ENCODE measurements around the gene SLC2A9. TPM values are rescaled to one million over a fixed set of nuclear protein-coding genes. Genes with fewer than 3 reads are reported as not detected.

SLC2A9 gene
- total RNA-seq, 4 donors from 2014 or later, result 0.46 to 10.1 (median 3.1) TPM

GRCh38 chr4:10040049-10040892, 19.0 kb upstream of the SLC2A9 start:
- intact Hi-C loops (cut with DNase I; ENCODE audit: low total_unique reads), result no loop called here
- peak in 1 of 2 donors; percentile 4 for DNase-seq (ENCODE audit: low spot score in 2 of 2)
- TF ChIP-seq CTCF (IDR thresholded peaks at IDR 0.05), result no peak
- no peak overlapping the region for H3K4me3 ChIP-seq (ENCODE audit: low read depth, poor library complexity, severe bottlenecking)
- 85 to 86% methylated on average over 10 of the region's 10 CpGs for WGBS, 2 donors

GRCh38 chr4:10036807-10037342, 15.6 kb upstream of the SLC2A9 start:
- TF ChIP-seq POLR2A (IDR thresholded peaks at IDR 0.05), result no peak
- no peak for TF ChIP-seq CTCF (IDR thresholded peaks at IDR 0.05)
- intact Hi-C loops (cut with DNase I; ENCODE audit: low total_unique reads), result no loop called here
- peak in 1 of 2 donors; percentile 21 for DNase-seq (ENCODE audit: low spot score in 2 of 2)
- 84% methylated on average over 10 of the region's 10 CpGs for whole genome bisulfite sequencing, 2 donors
- H3K4me3 ChIP-seq (ENCODE audit: low read depth, poor library complexity, severe bottlenecking), result no peak overlapping the region

GRCh38 chr4:10035130-10035529, 13.8 kb upstream of the SLC2A9 start:
- intact Hi-C loops (cut with DNase I; ENCODE audit: low total_unique reads), result no loop called here
- DNase-seq (ENCODE audit: low spot score in 2 of 2), result peak in 1 of 2 donors; percentile 78
- TF ChIP-seq CTCF (IDR thresholded peaks at IDR 0.05) (no peak), POLR2A (IDR thresholded peaks at IDR 0.05) (no peak)
- WGBS, 2 donors, result 73 to 74% methylated on average over 6 of the region's 6 CpGs
- no peak overlapping the region for H3K4me3 ChIP-seq (ENCODE audit: low read depth, poor library complexity, severe bottlenecking)

GRCh38 chr4:10034612-10035104, 13.4 kb upstream of the SLC2A9 start:
- H3K4me3 ChIP-seq (ENCODE audit: low read depth, poor library complexity, severe bottlenecking), result no peak overlapping the region
- TF ChIP-seq POLR2A (IDR thresholded peaks at IDR 0.05), result no peak
- no peak for TF ChIP-seq CTCF (IDR thresholded peaks at IDR 0.05)
- intact Hi-C loops (cut with DNase I; ENCODE audit: low total_unique reads), result no loop called here
- 83 to 91% methylated on average over 5 of the region's 5 CpGs for WGBS, 2 donors
- DNase-seq (ENCODE audit: low spot score in 2 of 2), result peak in 1 of 2 donors; percentile 23

- H3K4me3 ChIP-seq (ENCODE audit: low read depth, poor library complexity, severe bottlenecking), result no peak overlapping the region
- DNase-seq (ENCODE audit: low spot score in 2 of 2), result peak in 1 of 2 donors; percentile 54
- WGBS, 2 donors, result 55 to 62% methylated on average over 10 of the region's 10 CpGs
- intact Hi-C loops (cut with DNase I; ENCODE audit: low total_unique reads), result no loop called here
- TF ChIP-seq POLR2A (IDR thresholded peaks at IDR 0.05) (no peak), CTCF (IDR thresholded peaks at IDR 0.05) (no peak)
These were observed 12.8 kb upstream of the SLC2A9 start for GRCh38 chr4:10034136-10034535.
